ENCODE results near the gene TRAPPC14.

DNA sequence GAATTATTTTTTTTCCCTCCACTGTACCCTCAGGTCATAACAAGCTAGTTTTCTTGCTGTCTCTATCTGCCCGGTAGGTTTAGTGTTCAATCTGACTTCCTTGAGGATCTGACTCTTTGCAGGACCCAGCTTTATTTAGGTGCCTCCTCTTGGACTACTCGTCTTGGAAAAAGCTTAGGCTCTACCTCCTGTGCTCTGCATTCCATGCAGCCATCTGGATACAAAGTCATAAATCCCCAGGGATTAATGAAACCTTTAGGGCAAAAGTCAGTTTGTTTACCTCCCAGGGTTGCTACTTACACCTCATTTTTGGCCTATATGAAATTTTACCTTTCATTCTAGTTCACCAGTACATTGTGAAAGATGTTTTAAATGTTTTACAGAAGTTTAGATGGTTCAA is 27.2 kb upstream of the TRAPPC14 start:
- no peak for TF ChIP-seq ARNTL (CRISPR knock-in tag; IDR thresholded peaks at IDR 0.05; ENCODE audit: borderline replicate concordance, low read depth)
- no peak for TF ChIP-seq ZFP3 (CRISPR knock-in tag; IDR thresholded peaks at IDR 0.05)
- no peak for TF ChIP-seq ZFP30 (CRISPR knock-in tag; IDR thresholded peaks at IDR 0.05)
- TF ChIP-seq, protein P1, sequence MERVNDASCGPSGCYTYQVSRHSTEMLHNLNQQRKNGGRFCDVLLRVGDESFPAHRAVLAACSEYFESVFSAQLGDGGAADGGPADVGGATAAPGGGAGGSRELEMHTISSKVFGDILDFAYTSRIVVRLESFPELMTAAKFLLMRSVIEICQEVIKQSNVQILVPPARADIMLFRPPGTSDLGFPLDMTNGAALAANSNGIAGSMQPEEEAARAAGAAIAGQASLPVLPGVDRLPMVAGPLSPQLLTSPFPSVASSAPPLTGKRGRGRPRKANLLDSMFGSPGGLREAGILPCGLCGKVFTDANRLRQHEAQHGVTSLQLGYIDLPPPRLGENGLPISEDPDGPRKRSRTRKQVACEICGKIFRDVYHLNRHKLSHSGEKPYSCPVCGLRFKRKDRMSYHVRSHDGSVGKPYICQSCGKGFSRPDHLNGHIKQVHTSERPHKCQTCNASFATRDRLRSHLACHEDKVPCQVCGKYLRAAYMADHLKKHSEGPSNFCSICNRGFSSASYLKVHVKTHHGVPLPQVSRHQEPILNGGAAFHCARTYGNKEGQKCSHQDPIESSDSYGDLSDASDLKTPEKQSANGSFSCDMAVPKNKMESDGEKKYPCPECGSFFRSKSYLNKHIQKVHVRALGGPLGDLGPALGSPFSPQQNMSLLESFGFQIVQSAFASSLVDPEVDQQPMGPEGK (CRISPR knock-in tag; IDR thresholded peaks at IDR 0.05; ENCODE audit: borderline replicate concordance) = no peak
- no peak for TF ChIP-seq RARB (CRISPR knock-in tag; IDR thresholded peaks at IDR 0.05)
- TF ChIP-seq, protein P2, sequence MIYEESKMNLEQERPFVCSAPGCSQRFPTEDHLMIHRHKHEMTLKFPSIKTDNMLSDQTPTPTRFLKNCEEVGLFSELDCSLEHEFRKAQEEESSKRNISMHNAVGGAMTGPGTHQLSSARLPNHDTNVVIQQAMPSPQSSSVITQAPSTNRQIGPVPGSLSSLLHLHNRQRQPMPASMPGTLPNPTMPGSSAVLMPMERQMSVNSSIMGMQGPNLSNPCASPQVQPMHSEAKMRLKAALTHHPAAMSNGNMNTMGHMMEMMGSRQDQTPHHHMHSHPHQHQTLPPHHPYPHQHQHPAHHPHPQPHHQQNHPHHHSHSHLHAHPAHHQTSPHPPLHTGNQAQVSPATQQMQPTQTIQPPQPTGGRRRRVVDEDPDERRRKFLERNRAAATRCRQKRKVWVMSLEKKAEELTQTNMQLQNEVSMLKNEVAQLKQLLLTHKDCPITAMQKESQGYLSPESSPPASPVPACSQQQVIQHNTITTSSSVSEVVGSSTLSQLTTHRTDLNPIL (CRISPR knock-in tag; IDR thresholded peaks at IDR 0.05; ENCODE audit: low read depth) = no peak
- no peak for TF ChIP-seq ZNF8 (CRISPR knock-in tag; IDR thresholded peaks at IDR 0.05)
- TF ChIP-seq POU6F1 (CRISPR knock-in tag; IDR thresholded peaks at IDR 0.05; ENCODE audit: borderline replicate concordance, low read depth) = no peak
- TF ChIP-seq TOX (CRISPR knock-in tag; IDR thresholded peaks at IDR 0.05; ENCODE audit: borderline replicate concordance) = no peak
- no peak for TF ChIP-seq OSR1 (CRISPR knock-in tag; IDR thresholded peaks at IDR 0.05)
- no peak for TF ChIP-seq CSRNP3 (CRISPR knock-in tag; IDR thresholded peaks at IDR 0.05)
- no peak for TF ChIP-seq ESRRG (CRISPR knock-in tag; IDR thresholded peaks at IDR 0.05)

Data from SK-N-SH treated with all-trans-retinoic acid at 6 μM for 48 hours (cell line).